Measurements from ENCODE around the gene BANF2.

BANF2 gene

DNA sequence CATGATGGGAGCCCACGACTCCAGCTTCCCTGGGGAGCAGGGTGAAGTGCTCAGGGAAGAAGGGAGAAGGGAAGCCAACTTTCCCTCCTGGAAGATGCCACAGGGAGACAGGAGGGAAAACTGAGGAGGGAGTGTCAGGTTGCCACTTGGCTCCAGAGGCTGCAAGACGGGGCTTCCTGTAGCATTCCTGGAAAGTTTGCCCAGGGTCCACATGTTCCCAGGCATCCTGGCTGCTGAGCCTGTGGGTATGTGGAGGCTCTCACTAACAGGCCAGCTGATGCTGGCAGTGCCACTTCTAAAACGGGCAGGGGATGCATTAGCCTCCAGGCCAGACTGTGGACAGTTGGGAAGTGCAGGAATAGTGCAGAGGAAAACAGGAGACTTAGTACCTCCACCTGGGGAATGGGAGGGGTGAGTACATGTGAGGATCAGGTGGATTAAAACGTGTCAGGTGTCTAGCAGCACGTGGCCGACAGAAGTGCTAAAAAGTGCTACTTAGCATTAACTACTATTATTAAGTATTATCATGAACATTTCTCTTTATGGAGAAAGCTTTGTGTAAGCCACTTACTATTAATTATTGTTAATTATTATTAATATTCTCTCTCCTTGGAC, 33.2 kb downstream of the BANF2 start:
- DNase-seq (ENCODE audit: extremely low read depth in 1 of 2, low read depth in 1 of 2) = no peak

- DNase-seq (ENCODE audit: extremely low read depth in 1 of 2, low read depth in 1 of 2) = no peak
Measured at GRCh38 chr20:17733767-17734304, 34.1 kb downstream of the BANF2 start.

- DNase-seq (ENCODE audit: extremely low read depth in 1 of 2, low read depth in 1 of 2) = no peak
Measured at GRCh38 chr20:17734374-17734773, 34.6 kb downstream of the BANF2 start.

DNA sequence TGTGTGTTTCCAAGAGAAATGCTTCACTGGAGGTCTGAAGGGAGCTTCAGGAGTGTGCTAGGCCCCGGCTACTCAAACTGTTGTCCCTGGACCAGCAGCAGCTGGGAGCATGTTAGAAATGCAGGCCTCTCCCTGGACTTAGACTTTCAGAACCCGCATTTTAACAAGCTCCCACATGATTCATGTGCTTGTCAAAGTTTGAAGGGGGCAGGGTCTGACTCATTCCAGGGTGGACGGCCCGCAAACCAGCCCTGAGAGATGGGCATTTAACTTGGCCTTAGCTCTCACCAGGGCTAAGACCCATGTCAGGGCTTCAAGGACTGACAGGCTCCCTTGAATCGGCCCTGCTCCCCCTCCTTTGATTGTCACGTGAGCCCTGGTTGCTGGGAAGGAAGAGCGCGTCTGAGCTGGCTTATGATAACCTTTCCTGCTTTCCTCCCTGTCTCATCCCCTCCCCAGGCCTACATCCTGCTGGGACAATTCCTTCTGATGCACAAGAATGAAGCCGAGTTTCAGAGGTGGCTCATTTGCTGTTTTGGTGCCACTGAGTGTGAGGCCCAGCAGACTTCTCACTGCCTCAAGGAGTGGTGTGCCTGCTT, 35.5 kb downstream of the BANF2 start:
- no peak for DNase-seq (ENCODE audit: extremely low read depth in 1 of 2, low read depth in 1 of 2)

DNA sequence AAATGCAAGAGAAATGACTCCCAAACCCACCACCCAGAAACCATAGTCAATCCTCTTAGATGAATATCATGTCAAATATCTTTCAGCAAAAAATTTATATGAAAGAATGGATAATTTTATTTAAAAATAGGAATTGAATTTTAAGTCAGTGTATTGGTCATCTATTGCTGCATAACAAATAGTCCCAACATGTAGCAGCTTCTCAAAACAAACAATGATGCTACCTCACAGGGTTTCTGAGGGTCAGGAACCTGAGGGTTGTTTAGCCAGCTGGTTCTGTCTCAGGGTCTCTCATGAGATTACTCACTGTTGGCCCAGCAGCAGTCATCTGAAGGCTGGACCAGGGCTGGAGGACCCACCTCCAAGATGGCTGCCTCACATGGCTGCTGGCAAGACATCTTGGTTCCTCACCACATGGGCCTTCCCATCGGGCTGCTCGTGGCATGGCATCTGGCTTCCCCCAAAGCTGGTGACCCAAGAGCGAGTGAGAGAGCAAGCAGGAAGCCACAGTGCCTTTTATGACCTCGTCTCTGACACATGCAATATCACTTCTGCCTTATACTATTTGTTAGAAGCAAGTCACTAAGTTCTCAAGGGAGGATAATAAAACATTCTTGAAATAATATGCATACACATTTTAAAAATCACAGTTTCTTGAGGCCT, 36.3 kb downstream of the BANF2 start:
- DNase-seq (ENCODE audit: extremely low read depth in 1 of 2, low read depth in 1 of 2) = no peak

DNA sequence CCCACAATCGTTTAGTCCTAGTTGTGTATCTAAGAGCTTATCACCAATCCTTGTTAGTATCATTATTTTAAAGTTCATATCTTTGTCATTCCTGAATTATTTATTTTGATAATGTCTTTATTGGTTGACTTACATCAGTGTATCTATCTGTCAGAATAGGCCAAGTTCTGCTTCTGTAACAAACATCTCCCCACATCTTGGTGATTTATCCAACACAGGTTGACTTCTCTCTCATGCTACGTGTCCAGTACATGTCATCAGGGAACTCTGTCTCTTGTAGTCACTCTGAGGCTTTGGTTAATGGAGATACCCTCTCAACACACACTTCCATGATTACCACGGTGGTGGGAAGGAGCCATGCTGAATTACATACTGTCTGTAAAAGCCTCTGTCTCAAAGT, 38.4 kb downstream of the BANF2 start:
- DNase-seq (ENCODE audit: extremely low read depth in 1 of 2, low read depth in 1 of 2) = no peak

DNA sequence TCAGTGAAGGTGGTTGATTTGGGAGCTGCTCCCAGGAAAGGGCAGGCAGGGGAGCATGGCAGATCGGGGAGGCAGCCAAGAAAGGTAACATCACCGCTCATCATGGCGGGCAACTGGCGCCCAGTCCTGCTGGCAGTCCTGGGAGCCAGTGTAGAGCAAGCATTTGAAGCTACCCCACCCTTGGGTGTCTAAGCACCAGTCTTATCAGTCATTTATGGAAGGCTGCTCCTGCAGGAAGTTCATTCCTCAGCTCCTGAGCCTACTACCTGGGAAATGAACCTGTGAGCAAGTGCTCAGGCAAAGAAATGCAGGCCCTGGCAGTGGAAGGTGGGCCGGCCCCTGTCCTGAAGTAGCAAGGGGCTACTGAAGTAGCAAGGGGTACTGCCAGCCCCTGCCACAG, 41.5 kb downstream of the BANF2 start:
- DNase-seq (ENCODE audit: extremely low read depth in 1 of 2, low read depth in 1 of 2) = no peak

DNA sequence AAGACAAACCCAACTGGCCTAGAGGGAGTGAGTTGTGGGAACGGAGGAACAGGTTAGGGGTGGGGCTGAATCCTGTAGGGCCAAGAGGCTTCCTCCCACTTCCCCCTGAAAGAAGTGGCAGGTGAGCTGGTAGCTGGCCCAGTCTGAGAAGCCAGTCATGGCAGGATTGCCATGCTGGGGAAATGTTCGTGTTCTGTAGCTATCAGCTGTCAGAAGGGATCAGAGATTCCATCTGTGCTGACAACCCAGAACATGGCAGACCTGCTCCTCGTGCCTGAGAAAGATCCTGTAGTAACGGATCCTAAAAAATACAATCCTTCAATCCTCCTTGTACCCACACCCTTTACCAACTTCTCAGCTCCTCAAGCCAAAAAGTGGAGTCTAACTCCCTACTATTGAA, 43.0 kb downstream of the BANF2 start:
- DNase-seq (ENCODE audit: extremely low read depth in 1 of 2, low read depth in 1 of 2) = no peak

GRCh38 chr20:17743677-17744076, 43.9 kb downstream of the BANF2 start:
- no peak for DNase-seq (ENCODE audit: extremely low read depth in 1 of 2, low read depth in 1 of 2)

DNA sequence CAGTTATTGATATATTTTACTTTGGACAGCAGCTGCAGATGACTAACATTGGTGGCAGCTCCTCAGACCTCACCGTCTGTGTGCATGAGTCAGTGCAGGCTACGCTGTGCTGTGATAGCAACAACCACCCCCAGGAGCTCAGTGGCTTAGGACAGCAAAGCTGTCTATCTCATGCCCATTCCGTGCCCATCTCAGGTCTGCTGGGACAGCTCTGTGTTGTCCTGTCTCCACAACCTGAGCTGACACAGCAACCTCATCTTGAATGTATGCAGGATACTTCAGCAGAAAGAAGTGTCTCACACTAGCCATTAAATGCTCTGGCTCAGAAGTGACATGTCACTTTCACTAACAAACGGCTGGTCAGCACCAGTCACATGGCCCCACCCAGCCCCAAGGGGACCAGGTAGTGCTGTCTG, 47.7 kb downstream of the BANF2 start:
- no peak for DNase-seq (ENCODE audit: extremely low read depth in 1 of 2, low read depth in 1 of 2)

DNA sequence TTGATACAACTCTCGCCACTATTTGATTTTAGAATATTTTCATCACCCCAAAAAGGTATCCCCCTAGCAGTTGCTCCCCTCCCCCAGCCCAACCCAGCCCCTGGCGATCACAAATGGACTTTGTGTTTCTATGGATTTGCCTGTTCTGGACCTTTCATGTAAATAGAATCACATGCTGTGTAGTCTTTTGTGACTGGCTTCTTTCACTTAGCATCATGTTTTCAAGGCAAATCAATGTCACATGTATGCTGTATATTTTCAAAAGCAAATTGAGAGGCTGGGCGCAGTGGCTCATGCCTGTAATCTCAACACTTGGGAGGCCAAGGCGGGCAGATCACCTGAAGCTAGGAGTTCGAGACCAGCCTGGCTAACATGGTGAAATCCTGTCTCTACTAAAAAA, 48.5 kb downstream of the BANF2 start:
- no peak for DNase-seq (ENCODE audit: extremely low read depth in 1 of 2, low read depth in 1 of 2)

GRCh38 chr20:17749626-17749977, 49.8 kb downstream of the BANF2 start:
- DNase-seq (ENCODE audit: extremely low read depth in 1 of 2, low read depth in 1 of 2) = no peak

- no peak for DNase-seq (ENCODE audit: extremely low read depth in 1 of 2, low read depth in 1 of 2)
Measured at GRCh38 chr20:17749978-17750721, 50.4 kb downstream of the BANF2 start.

- DNase-seq (ENCODE audit: extremely low read depth in 1 of 2, low read depth in 1 of 2) = no peak
Measured at GRCh38 chr20:17750722-17751045, 50.9 kb downstream of the BANF2 start.

DNA sequence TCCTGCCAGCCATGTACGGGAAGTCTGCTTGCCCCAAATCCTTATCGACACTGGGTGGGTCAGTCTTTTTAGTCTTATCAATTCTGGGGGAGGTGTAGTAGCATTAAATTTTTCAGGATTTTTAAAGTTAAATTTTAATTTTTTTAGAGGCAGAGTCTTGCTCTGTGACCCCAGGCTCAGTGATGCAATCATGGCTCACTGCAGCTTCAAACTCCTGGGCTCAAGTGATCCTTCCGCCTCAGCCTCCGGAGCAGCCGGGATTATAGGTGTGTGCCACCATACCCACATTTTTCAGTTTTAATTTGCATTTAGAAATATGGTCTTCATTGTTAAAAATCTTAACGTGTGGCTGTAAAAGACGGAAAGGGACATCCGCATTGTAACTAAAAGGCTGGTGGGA, 51.9 kb downstream of the BANF2 start:
- no peak for DNase-seq (ENCODE audit: extremely low read depth in 1 of 2, low read depth in 1 of 2)

GRCh38 chr20:17752459-17752858, 52.7 kb downstream of the BANF2 start:
- no peak for DNase-seq (ENCODE audit: extremely low read depth in 1 of 2, low read depth in 1 of 2)

DNA sequence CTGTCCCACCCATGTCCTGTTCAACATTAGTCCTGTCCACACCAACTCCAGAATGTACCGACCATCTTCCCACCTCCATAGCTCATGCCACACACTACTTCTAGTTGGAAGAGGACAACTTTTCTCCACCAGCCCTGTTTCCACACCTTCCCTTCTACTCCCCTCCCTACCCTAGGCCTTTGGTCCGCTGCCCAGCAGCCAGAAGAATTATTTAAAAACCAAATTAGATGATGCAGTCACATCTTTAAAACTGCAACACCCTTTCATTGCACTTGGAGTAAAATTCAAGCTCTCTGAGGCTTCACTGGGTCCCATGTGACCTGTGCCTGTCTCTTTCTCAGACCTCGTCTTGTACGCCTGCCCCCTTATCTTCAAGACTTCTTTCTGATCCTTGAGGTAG, 53.8 kb downstream of the BANF2 start:
- DNase-seq (ENCODE audit: extremely low read depth in 1 of 2, low read depth in 1 of 2) = no peak

DNA sequence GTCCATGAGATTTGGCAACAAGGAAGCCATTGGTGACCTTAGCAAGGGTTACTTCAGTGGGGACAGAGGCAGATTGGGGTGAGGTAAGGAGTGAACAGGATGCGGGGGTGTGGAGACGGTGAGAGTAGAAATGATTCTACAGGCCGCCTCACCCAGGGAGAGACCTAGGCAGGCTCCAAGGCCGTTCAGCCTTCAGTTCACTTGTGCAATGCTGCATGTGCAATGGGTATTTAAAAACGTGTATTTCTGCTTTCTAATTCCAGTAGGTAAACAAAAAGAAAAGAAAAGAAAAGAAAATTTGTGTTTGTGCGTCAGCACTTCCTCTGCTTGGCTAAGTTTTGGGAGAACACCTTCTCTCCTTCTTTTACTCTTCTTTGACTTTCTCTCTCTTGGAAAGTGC, 56.8 kb downstream of the BANF2 start:
- DNase-seq (ENCODE audit: extremely low read depth in 1 of 2, low read depth in 1 of 2) = no peak

- DNase-seq (ENCODE audit: extremely low read depth in 1 of 2, low read depth in 1 of 2) = no peak
Measured at GRCh38 chr20:17757496-17757895, 57.7 kb downstream of the BANF2 start.

DNA sequence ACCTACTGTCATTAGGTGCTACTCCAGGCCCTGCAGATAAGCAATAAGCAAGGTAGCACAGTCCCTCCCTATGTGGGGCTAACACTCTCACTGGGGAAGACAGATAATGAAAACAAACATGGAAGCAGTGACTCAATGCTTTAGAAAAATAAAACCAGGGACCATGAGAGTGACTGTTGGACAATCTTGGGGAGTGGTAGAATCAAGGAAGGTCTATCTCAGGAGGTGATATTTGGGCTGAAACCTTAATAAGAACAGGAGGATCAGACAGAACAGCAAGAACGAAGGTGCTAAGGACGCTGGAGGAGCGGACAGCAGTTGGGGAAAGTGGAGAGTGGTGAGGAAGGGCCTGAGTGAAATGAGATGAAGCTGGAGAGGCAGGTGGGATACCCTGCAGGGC, 58.2 kb downstream of the BANF2 start:
- no peak for DNase-seq (ENCODE audit: extremely low read depth in 1 of 2, low read depth in 1 of 2)

GRCh38 chr20:17758512-17758911, 58.7 kb downstream of the BANF2 start:
- no peak for DNase-seq (ENCODE audit: extremely low read depth in 1 of 2, low read depth in 1 of 2)

- no peak for DNase-seq (ENCODE audit: extremely low read depth in 1 of 2, low read depth in 1 of 2)
Measured at GRCh38 chr20:17759449-17759848, 59.7 kb downstream of the BANF2 start.

All from activated CD8-positive, alpha-beta memory T cell treated with anti-CD3 and anti-CD28 coated beads for 1 hour (primary cell).